GM21786 (cell line): Measurements from ENCODE around the gene SACS.

Experiments used
- ATAC-seq: cut with Tn5 transposase; IDR thresholded peaks from one replicate; pipeline ENCODE4 v1.9.1; 2021; ENCODE audit not compliant: unreplicated experiment

The SACS gene, protein sequence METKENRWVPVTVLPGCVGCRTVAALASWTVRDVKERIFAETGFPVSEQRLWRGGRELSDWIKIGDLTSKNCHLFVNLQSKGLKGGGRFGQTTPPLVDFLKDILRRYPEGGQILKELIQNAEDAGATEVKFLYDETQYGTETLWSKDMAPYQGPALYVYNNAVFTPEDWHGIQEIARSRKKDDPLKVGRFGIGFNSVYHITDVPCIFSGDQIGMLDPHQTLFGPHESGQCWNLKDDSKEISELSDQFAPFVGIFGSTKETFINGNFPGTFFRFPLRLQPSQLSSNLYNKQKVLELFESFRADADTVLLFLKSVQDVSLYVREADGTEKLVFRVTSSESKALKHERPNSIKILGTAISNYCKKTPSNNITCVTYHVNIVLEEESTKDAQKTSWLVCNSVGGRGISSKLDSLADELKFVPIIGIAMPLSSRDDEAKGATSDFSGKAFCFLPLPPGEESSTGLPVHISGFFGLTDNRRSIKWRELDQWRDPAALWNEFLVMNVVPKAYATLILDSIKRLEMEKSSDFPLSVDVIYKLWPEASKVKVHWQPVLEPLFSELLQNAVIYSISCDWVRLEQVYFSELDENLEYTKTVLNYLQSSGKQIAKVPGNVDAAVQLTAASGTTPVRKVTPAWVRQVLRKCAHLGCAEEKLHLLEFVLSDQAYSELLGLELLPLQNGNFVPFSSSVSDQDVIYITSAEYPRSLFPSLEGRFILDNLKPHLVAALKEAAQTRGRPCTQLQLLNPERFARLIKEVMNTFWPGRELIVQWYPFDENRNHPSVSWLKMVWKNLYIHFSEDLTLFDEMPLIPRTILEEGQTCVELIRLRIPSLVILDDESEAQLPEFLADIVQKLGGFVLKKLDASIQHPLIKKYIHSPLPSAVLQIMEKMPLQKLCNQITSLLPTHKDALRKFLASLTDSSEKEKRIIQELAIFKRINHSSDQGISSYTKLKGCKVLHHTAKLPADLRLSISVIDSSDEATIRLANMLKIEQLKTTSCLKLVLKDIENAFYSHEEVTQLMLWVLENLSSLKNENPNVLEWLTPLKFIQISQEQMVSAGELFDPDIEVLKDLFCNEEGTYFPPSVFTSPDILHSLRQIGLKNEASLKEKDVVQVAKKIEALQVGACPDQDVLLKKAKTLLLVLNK (N-terminal part only)

GRCh38 chr13:23433171-23434153 is at the start of gene SACS:
SACS (minus strand) TSS chr13:23433702; CDS start chr13:23411239, 22,463 bp downstream.
- ATAC-seq = no peak

- no peak for ATAC-seq
Measured at GRCh38 chr13:23480324-23480723, 46.8 kb upstream of the SACS start.

DNA sequence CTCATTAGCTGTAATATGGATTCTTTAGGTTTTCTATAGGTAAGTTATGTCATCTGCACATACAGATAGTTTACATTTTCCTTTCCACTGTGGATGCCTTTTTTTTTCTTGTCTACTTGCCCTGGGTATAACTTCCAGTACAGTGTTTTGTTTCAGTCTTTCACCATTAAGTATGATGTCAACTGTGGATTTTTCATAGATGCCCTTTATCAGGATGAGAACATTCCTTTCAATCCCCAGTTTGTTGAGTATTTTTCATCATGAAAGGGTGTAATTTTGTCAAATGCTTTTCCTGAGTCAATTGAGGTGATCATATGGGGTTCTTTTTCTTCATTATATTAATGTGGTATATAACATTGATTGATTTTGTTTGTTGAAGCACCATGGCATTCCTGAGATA is 43.6 kb upstream of the SACS start:
- no peak for ATAC-seq

DNA sequence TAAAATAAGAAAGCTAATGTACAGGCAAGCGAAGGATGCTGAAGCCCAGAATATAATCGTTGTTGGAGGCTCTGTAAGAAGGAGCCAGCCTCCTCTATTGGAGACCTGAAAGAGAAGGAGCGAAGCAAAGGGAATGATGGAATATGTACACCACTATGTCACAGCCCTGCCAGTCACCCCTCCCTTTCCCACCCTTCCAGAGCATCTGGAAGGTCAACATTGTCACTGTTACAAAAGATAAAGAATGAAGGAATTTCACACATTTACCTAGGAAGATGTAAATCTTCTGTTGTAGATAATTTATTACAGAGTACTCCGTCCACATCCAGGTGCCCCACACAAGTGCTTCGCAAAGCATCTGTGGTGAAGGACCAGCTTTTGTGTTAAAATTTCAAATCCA is 39.7 kb upstream of the SACS start:
- no peak for ATAC-seq

DNA sequence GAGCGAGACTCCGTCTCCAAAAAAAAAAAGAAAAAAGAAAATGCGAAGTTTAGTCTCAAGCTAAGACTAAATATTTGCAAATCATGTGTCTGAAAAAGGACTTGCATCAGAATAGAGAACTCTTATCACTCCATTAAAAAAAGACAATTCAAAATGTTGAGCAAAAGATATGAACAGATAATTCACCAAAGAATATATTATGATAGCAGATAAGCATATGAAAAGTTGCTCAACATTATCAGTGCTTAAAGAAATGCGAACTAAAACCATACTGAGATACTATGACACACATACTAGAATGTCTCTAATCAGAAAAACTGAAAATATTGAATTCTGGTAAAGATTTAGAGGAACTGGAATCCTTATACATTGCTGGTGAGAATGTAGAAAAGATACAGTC is 38.7 kb upstream of the SACS start:
- no peak for ATAC-seq

DNA sequence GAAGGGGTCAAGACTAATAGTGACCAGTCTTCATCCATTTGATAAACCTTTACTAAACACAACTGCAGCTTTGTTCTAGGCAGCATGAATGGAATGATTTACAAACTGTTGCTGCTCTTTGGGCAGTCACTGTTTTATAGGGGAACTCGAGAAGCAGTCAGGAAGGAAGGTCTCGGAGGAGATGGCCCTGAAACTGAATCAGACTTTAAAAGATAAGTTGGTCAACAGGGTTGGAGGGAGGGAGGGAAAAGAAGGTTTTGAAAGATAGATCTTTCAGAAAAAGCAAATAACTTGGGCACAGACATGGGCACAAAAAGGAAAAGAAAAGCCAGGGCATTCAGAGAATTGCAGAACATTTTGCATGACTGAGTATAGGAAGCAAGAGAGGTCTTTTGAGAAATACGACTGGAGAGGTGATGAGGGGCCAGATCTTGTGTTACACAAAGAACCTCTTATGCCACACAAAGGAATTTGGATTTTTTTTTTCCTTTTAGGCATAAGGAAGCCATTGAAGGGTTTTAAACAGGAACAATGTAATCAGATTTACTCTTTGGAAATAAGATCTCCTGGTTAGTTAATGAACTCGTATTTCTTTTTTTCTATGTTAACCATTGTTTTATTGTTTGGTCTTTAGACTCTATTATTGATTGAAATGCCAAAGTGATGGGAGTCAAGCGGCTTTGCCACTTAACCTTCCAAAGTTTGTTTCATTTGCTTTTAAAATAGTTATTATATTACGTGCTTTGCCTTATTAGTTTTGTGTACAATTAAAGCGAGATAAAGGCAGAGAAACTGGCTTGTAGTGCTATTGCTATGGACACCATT is 37.5 kb upstream of the SACS start:
- no peak for ATAC-seq

DNA sequence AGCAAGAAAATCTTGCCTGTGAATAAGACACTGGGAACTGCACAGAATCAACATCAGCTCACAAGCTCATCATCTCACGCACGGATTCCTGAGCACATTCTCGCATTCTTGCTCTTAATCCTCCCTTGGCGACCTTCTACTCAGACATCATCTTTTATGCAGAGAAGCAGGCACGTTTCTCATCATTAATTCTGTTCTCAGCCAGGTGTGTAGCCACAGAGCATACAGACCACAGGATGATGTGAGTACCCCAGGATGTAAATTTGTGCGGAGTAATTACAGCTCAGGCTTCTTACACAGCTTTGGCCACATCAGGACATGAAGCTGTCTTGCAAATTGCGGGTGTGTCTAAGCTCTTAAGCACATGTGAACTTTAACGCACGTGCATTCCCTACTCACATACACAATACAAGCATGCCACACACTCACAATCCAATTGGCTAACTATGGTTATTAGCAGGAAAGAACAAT is 36.5 kb upstream of the SACS start:
- no peak for ATAC-seq

- no peak for ATAC-seq
Measured at GRCh38 chr13:23468811-23469210, 35.3 kb upstream of the SACS start.

- ATAC-seq = no peak
Measured at GRCh38 chr13:23467932-23468278, 34.4 kb upstream of the SACS start.

DNA sequence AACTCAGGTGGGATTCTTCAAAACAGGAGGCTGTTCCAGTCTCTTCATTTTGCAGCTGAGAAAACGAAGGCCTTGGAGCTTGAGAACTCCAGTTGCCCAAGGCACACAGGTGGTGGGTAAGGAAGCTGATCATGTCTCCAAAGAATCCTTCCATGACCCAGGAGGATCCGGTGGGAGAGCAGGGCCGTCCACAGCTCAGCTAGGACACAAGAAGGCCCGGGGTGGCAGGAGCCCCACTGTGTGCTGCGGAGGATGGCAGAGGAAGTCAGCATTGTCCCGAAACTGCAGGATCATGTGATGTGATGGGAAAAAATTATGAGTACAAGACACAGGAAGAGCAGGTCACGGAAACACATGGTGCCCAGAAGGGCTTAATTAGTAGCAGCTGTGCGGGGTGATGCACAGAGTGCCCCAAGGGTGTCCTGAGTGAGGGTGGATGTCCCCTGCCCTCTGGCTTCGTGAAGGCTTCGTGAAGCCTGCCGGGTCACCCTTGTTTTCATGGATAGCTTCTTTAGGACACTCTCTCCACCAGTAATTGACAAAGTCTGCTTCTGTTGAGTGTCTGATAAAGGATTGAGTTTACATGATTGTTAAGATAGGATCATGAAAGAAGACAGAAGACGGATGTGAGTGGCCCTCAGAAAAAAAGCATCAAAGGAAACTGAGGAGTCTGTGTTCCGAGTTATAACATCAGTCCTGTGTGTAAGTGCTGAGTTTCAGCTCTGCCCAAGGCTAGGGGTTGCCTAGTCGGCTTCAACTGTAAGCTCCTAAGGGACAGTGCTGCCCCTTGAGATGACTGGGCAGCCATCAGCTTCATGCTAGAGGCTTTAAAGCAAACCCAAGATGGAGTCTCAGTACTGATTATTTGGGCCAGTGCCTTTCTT is 33.8 kb upstream of the SACS start:
- no peak for ATAC-seq

DNA sequence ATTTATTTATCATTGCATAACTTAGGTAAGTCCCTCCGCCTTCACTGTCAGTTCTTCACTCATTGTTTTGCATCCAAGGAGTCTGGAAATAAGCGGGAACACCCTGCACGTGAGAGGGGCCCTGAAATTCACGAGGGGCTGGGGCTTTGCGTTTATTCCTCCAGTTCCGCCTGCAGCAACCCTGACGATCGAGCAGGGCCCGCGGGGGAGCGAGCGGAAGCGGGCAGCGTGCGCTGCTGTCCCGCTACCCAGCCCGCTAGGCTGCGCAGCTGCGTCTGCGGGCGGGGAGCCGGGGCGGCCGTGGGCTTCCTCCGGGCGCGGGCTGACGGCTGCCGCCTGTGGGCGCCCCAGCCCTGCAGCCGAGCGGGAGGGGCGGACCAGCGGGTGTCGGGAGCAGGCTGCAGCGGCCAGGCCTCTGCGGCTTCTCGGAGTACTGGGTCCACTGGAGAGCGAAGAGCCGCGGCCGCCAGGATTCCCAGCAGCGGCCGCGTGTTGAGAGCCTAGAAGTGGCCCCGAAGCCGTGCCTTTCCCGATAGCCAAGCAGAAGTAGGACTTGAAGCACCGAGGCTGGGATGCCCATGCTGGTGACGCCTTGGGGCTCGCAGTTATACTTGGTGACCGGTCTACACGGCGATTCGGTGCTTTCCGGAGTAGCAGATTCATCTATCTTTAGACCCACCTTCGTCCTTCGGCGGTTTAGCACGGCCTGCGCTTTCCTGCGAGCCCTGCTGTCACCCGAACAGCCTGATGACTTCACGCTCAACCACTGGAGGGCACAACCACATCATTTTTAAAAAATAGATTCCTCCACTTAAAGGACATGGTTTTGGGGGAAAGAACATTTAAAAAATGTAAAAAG is 32.9 kb upstream of the SACS start:
- peak; percentile 81 for ATAC-seq

GRCh38 chr13:23463661-23464060 is 30.2 kb upstream of the SACS start:
- no peak for ATAC-seq

DNA sequence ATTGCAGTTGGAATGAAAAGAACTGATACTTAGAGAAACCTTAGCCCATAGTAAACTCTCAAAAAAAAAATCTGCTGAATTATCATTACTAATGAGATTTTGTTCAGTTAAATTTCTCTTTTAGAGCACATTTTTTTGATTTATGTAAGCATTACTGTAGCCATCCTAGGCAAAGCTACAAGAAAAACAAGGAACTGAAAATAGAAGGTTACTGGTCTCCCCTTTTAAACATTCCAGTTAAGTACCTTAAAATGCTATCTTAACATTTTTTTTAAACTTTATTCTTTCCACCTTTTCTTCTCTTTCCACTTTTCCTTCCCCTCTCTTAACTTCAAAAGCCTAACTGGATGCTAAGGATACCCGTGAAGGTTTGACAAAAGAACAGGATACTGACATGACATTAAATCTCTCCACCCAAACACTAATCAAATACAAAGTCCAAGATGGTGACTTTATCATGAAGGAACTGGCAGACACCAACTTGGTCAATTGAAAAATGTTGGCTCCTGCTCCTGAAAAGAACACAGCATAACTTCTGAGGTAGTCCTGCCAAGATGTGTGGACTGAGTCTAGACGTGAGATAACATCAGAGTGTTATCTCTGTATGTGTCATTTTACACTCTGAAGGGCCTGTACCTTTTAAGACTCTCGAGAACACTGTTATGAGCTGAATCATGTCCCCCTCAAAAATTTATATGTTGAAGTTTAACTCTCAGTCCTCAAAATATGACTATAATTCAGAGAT is 29.5 kb upstream of the SACS start:
- no peak for ATAC-seq

GRCh38 chr13:23461544-23461943 is 28.0 kb upstream of the SACS start:
- ATAC-seq = no peak

DNA sequence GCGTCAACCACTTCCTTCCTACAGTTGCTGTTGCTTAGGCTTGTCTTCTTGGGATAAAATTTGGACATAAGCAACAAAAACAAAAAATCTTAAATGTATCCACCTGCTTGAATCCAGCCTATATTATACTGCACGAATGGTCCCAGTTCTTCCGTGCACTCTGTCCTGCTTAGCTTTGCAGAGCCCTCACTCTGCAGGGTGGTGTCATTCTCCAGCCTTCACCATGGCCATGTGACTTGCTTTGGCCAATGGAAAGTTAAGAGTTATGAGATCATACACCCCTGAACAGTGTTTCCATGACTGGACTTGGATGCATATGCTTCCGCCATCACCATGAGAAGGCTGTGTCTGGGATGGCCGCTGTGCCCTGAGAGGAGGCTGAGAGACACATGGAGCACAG is 27.4 kb upstream of the SACS start:
- no peak for ATAC-seq

GRCh38 chr13:23460309-23460708 is 26.8 kb upstream of the SACS start:
- ATAC-seq = peak; percentile 89

- ATAC-seq = no peak
Measured at GRCh38 chr13:23458989-23459388, 25.5 kb upstream of the SACS start.
